CD4-positive, alpha-beta memory T cell (primary cell): ENCODE data around the gene CHCHD5. TPM values are rescaled to one million over a fixed set of nuclear protein-coding genes. Genes with fewer than 3 reads are reported as not detected.
"Not testable (repeated sequence)": the region's sequence is repeated elsewhere in the genome, so short reads cannot be mapped to it uniquely, and the experiment has no call there.

Source experiments
- CTCF ChIA-PET: fragments of 350-600 bp; sonication (Branson Sonifier 250); formaldehyde crosslinking; loops from one replicate; lab custom pipeline; 2021; ENCODE audit warnings: inconsistent platforms; ENCODE audit not compliant: partially characterized antibody; lab: Charles Lee
- POLR2A ChIA-PET: fragments of 350-600 bp; sonication (Branson Sonifier 250); formaldehyde crosslinking; loops from one replicate; lab custom pipeline; 2021; ENCODE audit not compliant: partially characterized antibody; lab: Charles Lee
- DNase-seq, 5 donors: peaks; one replicate each; pipeline versions ENCODE4 v3.0.0 to v3.0.0-alpha.2; 2020 to 2022; ENCODE audit warnings: mixed read lengths in 1 of 5
- H3K27ac ChIP-seq: one replicate; pipeline ENCODE4 v1.7.0; 2013; ENCODE audit warnings: low read depth, low read length
- H3K27me3 ChIP-seq: 2 replicates; pipeline ENCODE4 v1.7.0; 2013; ENCODE audit warnings: mild to moderate bottlenecking, low read length, moderate library complexity; ENCODE audit not compliant: insufficient read depth
- H3K36me3 ChIP-seq: 2 replicates; pipeline ENCODE4 v1.7.0; 2013; ENCODE audit warnings: mild to moderate bottlenecking, low read length, moderate library complexity; ENCODE audit not compliant: insufficient read depth
- H3K4me1 ChIP-seq: 2 replicates; pipeline ENCODE4 v1.7.0; 2013; ENCODE audit warnings: mild to moderate bottlenecking, low read length, moderate library complexity; ENCODE audit not compliant: insufficient read depth
- H3K4me3 ChIP-seq, 2 donors: one replicate each; pipeline ENCODE4 v1.7.0; 2013; ENCODE audit warnings: low read length in 2 of 2, mild to moderate bottlenecking in 1 of 2
- H3K9me3 ChIP-seq, 2 donors: one replicate each; pipeline ENCODE4 v1.7.0; 2013; ENCODE audit warnings: low read length in 2 of 2, control low read depth in 1 of 2; ENCODE audit not compliant: control insufficient read depth in 1 of 2
- H3K27ac Mint-ChIP-seq, 7 donors: one replicate each; pipeline ENCODE4 v1.8.0; 2020 to 2021; ENCODE audit warnings: mixed read lengths in 7 of 7, mild to moderate bottlenecking in 6 of 7, inconsistent platforms in 3 of 7, moderate library complexity in 3 of 7
- H3K27me3 Mint-ChIP-seq, 2 donors: one replicate each; pipeline ENCODE4 v1.8.0; 2020 to 2021; ENCODE audit warnings: mixed read lengths in 2 of 2
- H3K36me3 Mint-ChIP-seq, 2 donors: one replicate each; pipeline ENCODE4 v1.8.0; 2020 to 2021; ENCODE audit warnings: mixed read lengths in 2 of 2, inconsistent platforms in 1 of 2, mild to moderate bottlenecking in 1 of 2
- H3K4me1 Mint-ChIP-seq, 4 donors: one replicate each; pipeline ENCODE4 v1.8.0; 2020 to 2021; ENCODE audit warnings: mixed read lengths in 4 of 4, mild to moderate bottlenecking in 1 of 4
- H3K4me3 Mint-ChIP-seq, 8 donors: one replicate each; pipeline ENCODE4 v1.8.0; 2020 to 2021; ENCODE audit warnings: mixed read lengths in 8 of 8, mild to moderate bottlenecking in 7 of 8, moderate library complexity in 6 of 8, inconsistent platforms in 3 of 8
- H3K9me3 Mint-ChIP-seq, 8 donors: one replicate each; pipeline ENCODE4 v1.8.0; 2020 to 2021; ENCODE audit warnings: mixed read lengths in 8 of 8, mild to moderate bottlenecking in 5 of 8, inconsistent platforms in 3 of 8, moderate library complexity in 1 of 8
- intact Hi-C: fragments of 100-400 bp; cut with micrococcal nuclease; formaldehyde crosslinking; loops from one replicate; pipeline ENCODE4 v1.15.1; 2023
- polyA plus RNA-seq, 2 donors: library from polyadenylated mRNA; unstranded; fragments of 300-500 nt; fragmentation: Illumina TruSeq; gene quantifications; one replicate each; pipeline ENCODE4 v1.2.3, GENCODE V29; 2021
- total RNA-seq, 2 experiments: library from RNA; stranded (reverse); gene quantifications; one replicate each; pipeline ENCODE4 v1.2.3, GENCODE V29; 2021

Gene CHCHD5, protein sequence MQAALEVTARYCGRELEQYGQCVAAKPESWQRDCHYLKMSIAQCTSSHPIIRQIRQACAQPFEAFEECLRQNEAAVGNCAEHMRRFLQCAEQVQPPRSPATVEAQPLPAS
- total RNA-seq (10 to 100 TPM; 23.3 to 24.9 TPM), polyA plus RNA-seq (10 to 100 TPM; 40.2 to 71.1 TPM)

DNA sequence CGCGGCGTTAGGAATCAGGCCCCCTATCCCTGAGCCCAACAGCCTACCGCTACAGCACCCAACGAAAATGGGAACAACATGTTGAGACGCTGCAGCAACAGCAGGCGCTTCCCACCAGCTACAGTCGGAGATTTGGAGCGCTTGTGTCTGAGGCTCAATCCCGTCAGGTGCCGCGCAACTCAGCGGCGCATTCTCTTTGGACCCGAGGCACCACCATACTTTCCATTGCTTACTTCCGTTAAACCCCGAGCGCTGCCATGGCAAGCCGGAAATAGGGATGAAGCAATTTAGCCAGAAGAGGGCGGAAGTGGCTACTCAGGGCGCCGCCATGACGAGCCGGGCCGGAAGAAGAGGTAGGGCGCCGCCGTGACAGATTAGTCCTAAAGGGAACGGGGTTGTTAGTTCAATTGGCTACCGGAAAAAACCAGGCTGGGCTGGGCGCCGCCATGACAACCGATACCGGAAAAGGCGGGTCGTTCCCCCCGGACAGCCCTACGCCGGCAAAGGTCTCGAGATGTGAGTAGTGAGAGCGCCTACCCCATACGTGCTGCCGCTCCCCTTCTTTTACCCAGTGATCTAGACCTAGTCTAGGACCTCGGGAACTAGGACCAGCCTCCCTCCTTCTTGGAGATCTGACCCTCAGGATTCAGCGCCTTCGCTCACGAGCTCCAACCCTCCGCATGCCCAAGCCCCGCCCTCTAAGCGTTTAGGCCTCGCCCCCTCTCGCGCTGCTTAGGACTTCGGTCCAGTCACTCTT is at the start of gene CHCHD5:
CHCHD5 (plus strand) TSS at position 476 of the 757 bp plus-strand sequence; CDS start at position 515, 39 bp downstream.
- Histone ChIP-seq H3K27me3 (no peaks in the 10 kb centered on the region), H3K36me3 (peaks cover 12% of the 10 kb centered on the region), H3K4me1 (peaks cover 27% of the 10 kb centered on the region), H3K27ac (peak within 1 kb of the TSS; percentile 79), H3K4me3 (peak within 1 kb of the TSS; percentile 63 to 88), H3K9me3 (no peaks in the 10 kb centered on the region)
- intact Hi-C loops, result loop anchor here (1.0 to 5.0 kb wide), 7 partner anchors 42 to 529 kb away; partner anchors contain the start of genes CKAP2L, POLR1B, SLC20A1 and TMEM87B
- Mint-ChIP-seq H3K36me3 (peaks cover 13 to 29% of the 10 kb centered on the region in 2 donors), H3K27me3 (no peaks in the 10 kb centered on the region), H3K4me3 (peak within 1 kb of the TSS; percentile 95 to 98 (median 96)), H3K4me1 (peaks cover 19 to 54% (median 31%) of the 10 kb centered on the region in 4 donors), H3K27ac (peak within 1 kb of the TSS; percentile 94 to 99 (median 98)), H3K9me3 (peaks cover 0 to 3% (median 0%) of the 10 kb centered on the region in 8 donors)
- peak; percentile 92 to 97 (median 96) for DNase-seq
- POLR2A ChIA-PET, result interaction anchor here (0.8 to 3.8 kb wide), 22 partner anchors 15 to 529 kb away, joined by 3 to 27 read pairs (median 4); partner anchors contain the start of genes POLR1B, SLC20A1, TMEM87B and ZC3H8
- CTCF ChIA-PET, result interaction anchor here (0.6 to 3.5 kb wide), 14 partner anchors 14 to 534 kb away, joined by 3 to 27 read pairs (median 4); partner anchors contain the start of gene ZC3H8

DNA sequence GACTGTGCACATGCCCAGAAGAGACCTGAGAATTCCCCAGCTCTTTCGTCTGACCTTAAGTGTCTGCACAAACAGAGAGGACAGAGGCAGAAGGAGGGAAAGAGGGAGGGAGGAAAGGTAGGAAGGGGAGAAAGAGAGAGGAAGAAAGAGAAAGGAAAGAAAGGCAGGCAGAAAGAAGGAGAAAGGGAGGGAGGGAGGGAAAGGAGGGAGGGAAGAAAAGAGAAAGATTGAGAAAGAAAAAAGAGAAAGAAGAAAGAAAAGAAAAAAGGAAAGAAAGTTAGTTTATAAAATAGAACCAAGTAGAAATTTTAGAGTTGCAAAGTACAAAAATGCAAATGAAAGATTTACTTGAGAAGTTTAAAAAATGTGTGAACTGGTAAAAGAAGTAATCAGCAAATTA is 49.6 kb upstream of the CHCHD5 start:
- H3K36me3 Mint-ChIP-seq, result peaks cover 19 to 32% of the 10 kb centered on the region in 2 donors
- no peak overlapping the region for H3K4me3 ChIP-seq
- no peaks in the 10 kb centered on the region for H3K27me3 ChIP-seq
- H3K4me1 ChIP-seq, result no peaks in the 10 kb centered on the region
- no peaks in the 10 kb centered on the region for H3K27me3 Mint-ChIP-seq
- CTCF ChIA-PET, result interaction anchor here (1.4 kb wide), 1 partner anchor 54 kb away, joined by 6 read pairs; no protein-coding TSS in a partner anchor
- POLR2A ChIA-PET, result no interaction called here
- intact Hi-C loops, result no loop called here
- no peak overlapping the region for H3K27ac ChIP-seq
- peak overlapping the region in 1 of 7 donors; percentile 46 for H3K27ac Mint-ChIP-seq
- no peaks in the 10 kb centered on the region for H3K9me3 ChIP-seq
- H3K36me3 ChIP-seq, result peaks cover 8% of the 10 kb centered on the region
- H3K4me1 Mint-ChIP-seq, result no peaks in the 10 kb centered on the region
- DNase-seq, result no peak
- H3K9me3 Mint-ChIP-seq, result no peaks in the 10 kb centered on the region
- H3K4me3 Mint-ChIP-seq, result no peak overlapping the region

DNA sequence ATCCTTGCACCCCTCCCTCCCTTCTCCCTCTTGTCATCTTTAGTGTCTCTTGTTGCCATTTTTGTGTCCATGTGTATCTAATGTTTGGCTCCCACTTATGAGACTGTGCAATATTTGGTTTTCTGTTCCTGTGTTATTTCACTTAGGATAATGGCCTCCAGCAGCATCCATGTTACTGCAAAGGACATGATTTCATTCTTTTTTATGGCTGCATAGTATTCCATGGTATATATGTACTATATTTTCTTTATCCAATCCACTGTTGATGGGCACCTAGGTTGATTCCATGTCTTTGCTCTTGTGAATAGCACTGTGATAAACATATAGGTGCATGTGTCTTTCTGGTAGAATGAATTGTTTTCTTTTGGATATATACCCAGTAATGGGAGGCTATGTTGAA is 47.7 kb upstream of the CHCHD5 start:
- H3K36me3 ChIP-seq, H3K9me3 ChIP-seq, H3K27me3 Mint-ChIP-seq, H3K4me3 ChIP-seq, intact Hi-C loops, DNase-seq, H3K4me3 Mint-ChIP-seq, H3K27me3 ChIP-seq, H3K27ac Mint-ChIP-seq, H3K4me1 ChIP-seq, POLR2A ChIA-PET, CTCF ChIA-PET, H3K27ac ChIP-seq, H3K9me3 Mint-ChIP-seq: not testable (repeated sequence)
- peaks cover 11 to 21% of the 10 kb centered on the region in 2 donors for H3K36me3 Mint-ChIP-seq
- H3K4me1 Mint-ChIP-seq, result peaks cover 0 to 12% (median 6%) of the 10 kb centered on the region in 4 donors

DNA sequence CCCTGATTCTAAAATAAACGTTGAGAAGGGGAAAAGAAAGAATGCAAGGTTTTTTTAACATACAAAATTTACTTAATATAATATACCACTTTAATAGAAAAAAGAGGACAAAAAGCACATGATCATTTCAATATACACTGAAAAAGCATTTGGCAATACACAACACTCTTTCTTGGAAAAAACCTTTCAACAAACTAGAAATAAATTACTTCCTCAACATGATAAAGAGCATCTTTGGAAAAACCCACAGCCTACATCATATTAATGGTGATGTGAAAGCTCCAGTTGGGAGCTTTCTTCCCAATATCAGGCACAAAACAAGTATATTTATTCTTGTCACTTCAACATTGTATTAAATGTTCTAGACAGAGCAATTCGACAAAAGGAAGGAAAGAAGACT is 45.1 kb upstream of the CHCHD5 start:
- DNase-seq, result no peak
- H3K4me1 ChIP-seq, result peaks cover 24% of the 10 kb centered on the region
- no peak overlapping the region for H3K27ac ChIP-seq
- H3K4me3 ChIP-seq, result no peak overlapping the region
- intact Hi-C loops, result no loop called here
- ChIA-PET POLR2A (no interaction called here), CTCF (no interaction called here)
- no peaks in the 10 kb centered on the region for H3K36me3 ChIP-seq
- Mint-ChIP-seq H3K4me3 (no peak overlapping the region), H3K9me3 (peaks cover 0 to 2% (median 0%) of the 10 kb centered on the region in 8 donors), H3K27me3 (no peaks in the 10 kb centered on the region), H3K4me1 (peaks cover under 1 to 12% (median 6%) of the 10 kb centered on the region in 4 donors), H3K36me3 (peaks cover 0 to 8% of the 10 kb centered on the region in 2 donors), H3K27ac (no peak overlapping the region)
- no peaks in the 10 kb centered on the region for H3K27me3 ChIP-seq
- no peaks in the 10 kb centered on the region for H3K9me3 ChIP-seq

DNA sequence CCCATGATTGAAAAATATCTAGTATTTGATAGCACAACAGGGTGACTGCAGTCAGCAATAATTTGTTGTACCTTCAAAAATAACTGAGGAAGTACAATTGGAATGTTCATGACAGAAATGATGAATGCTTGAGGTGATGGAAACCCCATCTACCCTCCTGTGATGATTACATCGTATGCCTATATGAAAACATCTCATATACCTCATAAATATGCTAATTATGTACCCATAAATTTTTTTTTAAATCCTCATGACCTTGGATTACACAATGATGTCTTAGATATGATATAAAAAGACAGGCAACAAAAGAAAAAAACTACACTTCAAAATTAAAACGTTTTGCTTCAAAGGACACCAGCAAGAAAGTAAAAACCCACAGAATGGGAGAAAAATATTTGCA is 43.5 kb upstream of the CHCHD5 start:
- no peaks in the 10 kb centered on the region for H3K27me3 ChIP-seq
- H3K4me3 ChIP-seq, result peak overlapping the region in 1 of 2 donors; percentile 70
- peaks cover 24% of the 10 kb centered on the region for H3K4me1 ChIP-seq
- peaks cover 0 to 8% of the 10 kb centered on the region in 2 donors for H3K36me3 Mint-ChIP-seq
- intact Hi-C loops, result no loop called here
- no peaks in the 10 kb centered on the region for H3K9me3 ChIP-seq
- peak overlapping the region; percentile 90 for H3K27ac ChIP-seq
- peaks cover 5 to 12% (median 9%) of the 10 kb centered on the region in 4 donors for H3K4me1 Mint-ChIP-seq
- H3K9me3 Mint-ChIP-seq, result peaks cover 0 to 2% (median 0%) of the 10 kb centered on the region in 8 donors
- H3K36me3 ChIP-seq, result no peaks in the 10 kb centered on the region
- H3K27me3 Mint-ChIP-seq, result no peaks in the 10 kb centered on the region
- ChIA-PET POLR2A (interaction anchor here (0.7 to 4.1 kb wide), 4 partner anchors 43 to 286 kb away, joined by 3 to 27 read pairs (median 12); partner anchors contain the start of genes CHCHD5 and ZC3H8), CTCF (interaction anchor here (1.0 kb wide), 1 partner anchor 60 kb away, joined by 3 read pairs; no protein-coding TSS in a partner anchor)
- no peak overlapping the region for H3K27ac Mint-ChIP-seq
- H3K4me3 Mint-ChIP-seq, result peak overlapping the region in 1 of 8 donors; percentile 31
- DNase-seq, result no peak

DNA sequence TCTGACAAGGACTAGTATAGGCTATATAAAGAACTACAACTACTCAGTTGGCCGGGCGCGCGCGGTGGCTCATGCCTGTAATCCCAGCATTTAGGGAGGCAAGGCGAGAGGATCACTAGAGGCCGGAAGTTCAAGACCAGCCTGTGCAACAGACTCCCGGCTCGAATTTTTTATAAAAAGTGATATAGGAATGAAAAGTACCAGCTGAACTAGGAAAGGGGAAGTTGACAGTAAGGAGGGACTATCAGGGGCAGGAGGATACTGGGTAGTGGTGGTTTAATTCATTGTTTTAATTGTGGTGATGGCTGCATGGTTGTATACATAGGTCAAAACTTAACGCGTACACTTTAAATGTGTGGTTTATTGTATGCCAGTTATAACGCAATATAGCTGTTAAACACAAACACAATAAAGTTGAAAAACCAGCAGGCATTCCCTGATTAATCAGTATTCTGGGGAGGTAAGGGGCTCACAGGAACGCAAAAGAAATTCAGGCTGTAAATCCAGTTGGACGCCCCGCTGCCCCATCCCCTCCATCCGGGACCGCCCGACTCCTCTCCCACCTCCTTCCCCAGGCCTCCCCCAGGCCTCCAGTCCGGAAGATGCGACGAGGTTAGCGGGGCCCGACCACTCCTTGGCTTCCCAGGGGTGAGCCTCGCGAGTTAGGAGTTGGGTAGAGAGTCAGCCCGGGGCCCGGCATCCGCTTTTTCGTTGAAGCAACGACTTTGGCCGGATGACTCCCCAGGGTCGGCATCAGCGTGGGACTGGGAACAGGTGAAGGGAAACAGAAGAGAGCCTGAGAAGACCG is 42.9 kb upstream of the CHCHD5 start:
- ChIA-PET POLR2A (interaction anchor here (0.5 to 4.1 kb wide), 5 partner anchors 42 to 287 kb away, joined by 3 to 27 read pairs (median 4); partner anchors contain the start of genes CHCHD5 and ZC3H8), CTCF (no interaction called here)
- Histone ChIP-seq H3K27me3 (no peaks in the 10 kb centered on the region), H3K4me3 (peak overlapping the region; percentile 70 to 98), H3K36me3 (no peaks in the 10 kb centered on the region), H3K27ac (peak overlapping the region; percentile 90), H3K4me1 (peaks cover 24% of the 10 kb centered on the region), H3K9me3 (no peaks in the 10 kb centered on the region)
- intact Hi-C loops, result loop anchor here (1.0 kb wide), 4 partner anchors 43 to 486 kb away; partner anchors contain the start of genes CHCHD5, SLC20A1 and TMEM87B
- Mint-ChIP-seq H3K4me3 (no peak overlapping the region), H3K27ac (no peak overlapping the region), H3K4me1 (peaks cover 5 to 12% (median 9%) of the 10 kb centered on the region in 4 donors), H3K9me3 (peaks cover 0 to 2% (median 0%) of the 10 kb centered on the region in 8 donors), H3K27me3 (no peaks in the 10 kb centered on the region), H3K36me3 (peaks cover 0 to 8% of the 10 kb centered on the region in 2 donors)
- DNase-seq, result peak in 1 of 5 donors; percentile 0
